HepG2 (cell line): Measurements from ENCODE around the gene PGAP1.

ENCODE experiments used
- BCL6 ChIP-seq: IDR thresholded peaks from 2 replicates; pipeline ENCODE4 v1.6.1; 2016; ENCODE audit warnings: missing genetic modification reagents, missing compliant biosample characterization
- CREB1 ChIP-seq, 2 experiments: fragments of 450-650 bp in 1 of 2; IDR thresholded peaks; 2 replicates each; pipeline ENCODE4 v1.6.1; 2016 to 2017; ENCODE audit warnings: control low read depth in 1 of 2, mild to moderate bottlenecking in 1 of 2, missing compliant biosample characterization in 1 of 2, missing genetic modification characterization in 1 of 2
- IRF2 ChIP-seq: IDR thresholded peaks from 2 replicates; pipeline ENCODE4 v1.6.1; 2018; ENCODE audit warnings: missing genetic modification reagents, missing compliant biosample characterization
- JARID2 ChIP-seq: sonication (generic); formaldehyde crosslinking; IDR thresholded peaks from 2 replicates; pipeline ENCODE4 v1.8.1; 2023; ENCODE audit warnings: missing genetic modification reagents, inconsistent platforms; ENCODE audit not compliant: insufficient replicate concordance
- MYC ChIP-seq: sonication (generic); formaldehyde crosslinking; IDR thresholded peaks from 2 replicates; pipeline ENCODE4 v1.9.0; 2021; ENCODE audit warnings: missing genetic modification reagents, borderline replicate concordance
- POLR2AphosphoS5 ChIP-seq: IDR thresholded peaks from 2 replicates; pipeline ENCODE4 v1.6.1; 2012; ENCODE audit warnings: low read depth, low read length
- U2AF2 ChIP-seq: fragments of 200-400 bp; formaldehyde crosslinking; IDR thresholded peaks from 2 replicates; pipeline ENCODE4 v1.6.1; 2017; ENCODE audit warnings: low read depth, mild to moderate bottlenecking, low read length
- ZNF558 ChIP-seq: sonication (generic); formaldehyde crosslinking; IDR thresholded peaks from 2 replicates; pipeline ENCODE4 v1.9.0; 2022; ENCODE audit warnings: mild to moderate bottlenecking, missing genetic modification reagents, borderline replicate concordance

DNA sequence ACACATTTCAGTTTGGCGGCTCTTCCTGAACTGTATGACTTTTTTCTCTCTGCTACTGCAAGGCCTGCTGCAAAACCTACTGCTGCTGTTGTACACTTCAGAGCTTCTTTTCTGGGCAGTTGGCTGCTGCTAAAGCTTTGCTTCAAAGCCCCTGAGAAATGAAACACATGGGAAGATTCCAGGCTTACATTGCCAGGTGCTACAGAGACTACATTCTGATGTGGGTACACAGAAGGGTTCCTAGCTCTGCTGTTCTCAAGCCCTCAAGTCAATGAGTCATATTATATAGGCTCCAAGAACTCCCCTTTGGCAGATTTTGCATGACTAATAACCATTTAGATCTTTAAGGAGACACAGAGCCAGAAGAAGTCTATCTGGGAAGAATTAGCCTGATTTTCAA, 12.9 kb upstream of the PGAP1 start:
- no peak for TF ChIP-seq JARID2 (CRISPR knock-in tag)
- no peak for TF ChIP-seq BCL6 (CRISPR knock-in tag)
- no peak for TF ChIP-seq POLR2AphosphoS5
- TF ChIP-seq U2AF2 = no peak
- TF ChIP-seq ZNF558 (CRISPR knock-in tag) = no peak
- TF ChIP-seq CREB1 (IDR thresholded peaks at IDR 0.05) = no peak
- no peak for TF ChIP-seq CREB1 (CRISPR knock-in tag; IDR thresholded peaks at IDR 0.05)
- TF ChIP-seq MYC (CRISPR knock-in tag) = no peak
- no peak for TF ChIP-seq IRF2 (CRISPR knock-in tag)
